ENCODE measurements around the gene PIN4.
"Not testable (repeated sequence)": the region's sequence is repeated elsewhere in the genome, so short reads cannot be mapped to it uniquely, and the experiment has no call there.

PIN4 gene

DNA sequence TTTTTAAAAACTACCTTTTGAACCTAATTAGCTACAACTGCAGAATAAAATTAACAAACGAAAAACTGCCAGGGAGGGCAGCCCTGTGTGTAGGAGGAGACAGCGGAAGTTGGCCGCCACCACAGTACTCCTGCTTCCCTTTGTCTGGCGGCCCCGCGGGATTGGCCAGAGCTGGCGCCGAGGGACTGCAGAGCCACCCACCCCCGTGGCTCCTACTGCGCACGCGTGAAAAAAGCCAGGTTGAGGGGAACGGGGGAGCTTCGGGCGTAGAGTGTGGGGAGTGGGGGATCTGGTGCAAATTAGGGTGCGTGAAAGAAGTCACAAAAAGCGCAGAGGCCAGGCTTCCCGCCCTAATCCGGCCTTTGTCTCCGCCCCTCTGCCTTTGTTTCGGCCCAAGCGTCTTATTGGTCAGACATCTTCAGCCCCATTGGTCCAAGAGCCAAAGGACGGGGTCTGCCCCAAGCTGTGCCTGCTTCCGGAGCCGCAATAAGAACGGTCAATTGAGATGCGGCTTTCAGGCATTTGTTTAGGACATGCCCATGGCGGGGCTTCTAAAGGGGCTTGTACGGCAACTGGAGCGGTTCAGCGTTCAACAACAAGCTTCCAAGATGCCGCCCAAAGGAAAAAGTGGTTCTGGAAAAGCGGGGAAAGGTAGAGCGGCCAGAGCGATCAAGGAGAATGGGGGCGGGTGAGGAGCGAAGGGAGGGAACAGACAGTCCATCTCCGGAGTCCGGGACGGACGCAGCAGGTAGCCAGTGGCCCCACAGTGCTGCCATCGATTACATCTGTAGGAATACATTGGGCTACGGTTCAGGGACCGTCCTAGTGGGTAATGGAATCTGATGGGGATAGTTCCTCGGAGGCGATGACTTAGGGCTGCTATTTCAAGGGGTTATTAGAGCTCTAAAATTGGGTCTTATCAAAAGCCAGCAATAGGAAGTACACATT is at the start of gene PIN4:
Gene PIN4, plus strand, starts transcription at position 580 of the 948 bp plus-strand sequence. Its CDS starts 29 bp downstream, at position 609.
- peak; percentile 95 for DNase-seq (ENCODE audit: low spot score)

GRCh38 chrX:72132456-72132855 is 49.1 kb upstream of the PIN4 start:
- DNase-seq (ENCODE audit: low spot score) = no peak

DNA sequence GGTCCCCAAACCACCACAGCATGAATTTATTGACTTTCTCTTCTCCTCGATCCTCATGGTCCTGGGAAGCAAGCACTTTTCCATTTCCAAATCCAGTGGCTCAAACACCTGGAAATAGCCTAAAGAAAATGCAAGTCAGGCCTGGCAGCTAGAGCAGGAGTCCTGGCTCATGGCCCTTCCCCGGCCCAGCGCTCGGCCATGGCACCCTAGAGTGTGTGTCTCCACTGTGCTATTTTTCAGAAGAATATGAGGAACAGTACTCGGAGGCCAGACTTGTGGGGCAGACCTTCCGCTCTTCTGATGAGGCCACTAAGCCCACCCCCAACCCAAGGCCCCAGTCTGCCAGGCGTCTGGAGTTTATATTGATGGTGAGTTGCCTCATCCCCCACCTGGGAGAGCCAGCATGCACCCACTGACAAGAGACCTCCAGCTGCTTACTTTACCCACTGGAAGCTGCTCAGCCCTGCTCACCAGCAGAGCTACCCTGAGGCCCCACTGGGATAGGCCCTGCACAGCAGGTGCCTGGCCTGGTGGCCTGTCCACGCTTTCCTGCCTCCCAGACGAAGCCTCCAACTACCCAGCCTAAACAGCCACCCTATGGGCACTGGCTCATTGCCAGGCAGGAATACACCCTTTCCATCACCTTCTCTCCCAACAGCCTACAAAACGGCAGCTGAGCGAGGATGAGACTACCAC is 47.6 kb upstream of the PIN4 start:
- DNase-seq (ENCODE audit: low spot score) = no peak

DNA sequence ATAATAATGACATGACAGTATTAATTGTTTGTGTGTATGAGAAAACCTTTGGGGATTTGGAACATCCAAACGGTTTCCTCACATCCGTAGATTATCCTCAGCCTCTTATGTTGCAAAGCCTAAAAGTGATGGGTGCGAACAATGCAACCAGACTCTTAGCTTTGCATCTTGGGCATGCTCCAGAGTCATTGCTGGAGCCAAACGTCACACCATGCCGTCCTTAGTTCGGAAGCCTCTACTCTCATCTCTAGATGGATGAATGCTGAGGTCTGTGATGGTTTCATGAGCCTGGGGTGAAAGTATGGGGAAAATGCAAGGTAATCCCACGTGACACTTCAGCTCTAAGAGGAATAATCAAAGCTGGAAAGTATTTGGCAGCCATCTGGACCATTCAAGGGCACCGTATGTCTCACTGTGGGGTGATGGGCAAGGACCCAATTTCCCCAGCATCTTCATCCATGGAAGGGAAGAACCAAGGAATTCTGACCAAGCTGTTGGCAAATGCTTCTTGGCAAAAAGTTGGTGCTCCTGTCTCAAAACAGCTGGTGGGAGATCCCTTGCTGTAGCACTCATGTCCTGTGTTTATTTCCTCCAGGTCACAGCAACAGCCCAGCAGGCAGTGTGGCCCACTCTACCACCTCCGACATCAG is 43.6 kb upstream of the PIN4 start:
- no peak for DNase-seq (ENCODE audit: low spot score)

GRCh38 chrX:72139538-72139937 is 42.0 kb upstream of the PIN4 start:
- DNase-seq (ENCODE audit: low spot score) = no peak

DNA sequence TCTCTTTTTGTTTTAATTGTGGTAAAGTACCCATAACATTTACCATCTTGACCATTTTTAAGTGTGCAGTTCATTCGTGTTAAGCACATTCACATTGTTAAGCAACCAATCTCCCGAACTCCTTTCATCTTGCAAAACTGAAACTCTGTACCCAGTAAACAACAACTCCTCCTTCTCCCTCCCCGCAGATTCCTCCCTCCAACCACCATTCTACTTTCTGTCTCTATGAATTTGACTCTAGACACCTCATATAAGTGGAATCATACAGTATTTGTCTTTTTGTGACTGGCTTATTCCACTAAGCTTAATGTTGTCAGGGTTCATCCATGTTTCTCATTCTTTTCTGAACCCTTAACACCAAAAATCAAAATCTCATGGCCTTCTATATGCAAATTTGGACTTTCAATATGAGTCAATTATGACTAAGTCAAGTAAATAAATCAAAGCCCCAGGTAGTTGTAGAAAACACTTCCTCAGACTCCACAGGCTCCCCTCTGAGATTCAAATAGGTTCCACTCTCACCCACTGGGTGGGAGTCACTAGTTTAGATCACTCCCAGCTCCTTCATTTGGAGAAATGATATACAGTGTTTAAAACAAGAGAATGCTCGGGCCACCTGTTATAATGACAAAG is 40.1 kb upstream of the PIN4 start:
- no peak for DNase-seq (ENCODE audit: low spot score)

GRCh38 chrX:72142094-72142793 is 39.3 kb upstream of the PIN4 start:
- DNase-seq (ENCODE audit: low spot score) = no peak

DNA sequence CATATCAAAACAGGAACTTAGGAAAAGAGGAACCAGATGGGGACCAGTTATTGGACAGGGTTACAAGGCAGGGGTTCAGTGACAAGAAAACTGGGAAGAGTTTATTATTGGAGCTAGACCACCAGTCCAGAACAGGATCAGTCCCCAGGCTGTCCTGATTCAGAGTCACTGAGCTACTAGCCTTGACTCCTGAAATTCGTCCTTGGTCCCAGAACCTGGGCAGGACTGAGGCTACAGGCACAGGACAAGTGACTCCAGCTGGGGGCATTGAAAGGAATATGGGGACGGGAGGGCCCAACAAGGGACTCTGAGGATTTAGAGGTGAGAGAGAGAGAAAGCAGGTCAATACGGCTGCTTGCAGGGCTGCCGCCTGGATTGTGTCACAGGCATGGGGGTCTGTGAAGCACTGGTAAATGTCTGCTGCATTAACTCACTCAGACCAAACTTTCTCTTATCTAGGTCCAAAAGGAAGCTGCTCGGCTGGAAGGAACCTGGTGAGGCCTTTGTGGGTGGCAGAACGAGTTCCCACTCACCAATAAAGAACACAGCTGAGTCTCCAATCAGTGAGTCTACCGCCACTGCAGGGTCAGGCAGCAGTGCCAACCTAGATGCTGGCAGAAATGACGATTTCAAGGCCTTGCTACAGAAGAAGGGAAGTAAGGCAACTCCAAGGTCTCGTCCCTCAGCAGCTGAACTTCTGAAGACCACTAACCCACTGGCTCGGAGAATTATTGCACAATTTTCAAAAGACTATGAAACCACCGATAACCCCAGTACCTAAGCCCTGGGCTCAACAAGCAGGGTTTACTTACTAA is 38.6 kb upstream of the PIN4 start:
- no peak for DNase-seq (ENCODE audit: low spot score)

- no peak for DNase-seq (ENCODE audit: low spot score)
Measured at GRCh38 chrX:72143609-72143907, 38.0 kb upstream of the PIN4 start.

DNA sequence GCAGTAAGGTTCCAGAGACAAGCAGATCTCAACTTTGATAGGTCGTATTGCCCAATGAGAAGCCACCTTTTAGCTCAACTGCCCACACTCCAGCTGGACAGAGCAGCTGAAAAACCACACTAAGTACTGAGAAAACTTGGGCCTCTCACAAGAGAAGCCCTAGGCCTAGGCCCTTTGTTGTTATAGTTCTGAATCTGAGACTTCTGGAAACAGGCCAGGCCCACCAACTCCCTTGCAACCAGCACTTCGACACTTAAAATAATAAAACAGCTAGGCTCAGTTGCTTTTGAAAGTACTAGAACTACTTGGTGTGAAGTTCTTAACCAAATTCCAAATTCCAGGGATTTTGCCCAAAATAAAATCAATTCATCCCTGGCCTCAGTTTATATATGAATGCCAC is 36.4 kb upstream of the PIN4 start:
- DNase-seq (ENCODE audit: low spot score) = no peak

DNA sequence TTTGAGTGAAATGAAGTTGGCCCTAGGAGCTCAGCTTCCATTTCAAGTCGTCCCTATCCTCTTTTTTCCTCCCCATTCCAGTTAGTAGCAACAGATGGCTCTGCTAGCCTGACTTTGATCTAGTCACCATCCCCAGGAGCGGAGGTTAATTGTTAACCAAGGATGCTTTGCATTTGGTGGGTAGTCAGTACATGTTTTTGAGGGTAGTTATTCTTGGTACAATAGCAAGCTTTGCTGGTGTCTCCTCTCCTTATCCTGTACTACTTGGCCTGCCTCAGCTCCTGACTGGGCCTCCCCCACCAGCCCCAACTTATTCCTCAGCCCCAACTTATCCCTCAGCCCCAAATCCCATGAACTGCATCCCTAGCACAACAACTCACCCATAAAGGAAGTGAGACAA is 35.0 kb upstream of the PIN4 start:
- DNase-seq (ENCODE audit: low spot score) = no peak

DNA sequence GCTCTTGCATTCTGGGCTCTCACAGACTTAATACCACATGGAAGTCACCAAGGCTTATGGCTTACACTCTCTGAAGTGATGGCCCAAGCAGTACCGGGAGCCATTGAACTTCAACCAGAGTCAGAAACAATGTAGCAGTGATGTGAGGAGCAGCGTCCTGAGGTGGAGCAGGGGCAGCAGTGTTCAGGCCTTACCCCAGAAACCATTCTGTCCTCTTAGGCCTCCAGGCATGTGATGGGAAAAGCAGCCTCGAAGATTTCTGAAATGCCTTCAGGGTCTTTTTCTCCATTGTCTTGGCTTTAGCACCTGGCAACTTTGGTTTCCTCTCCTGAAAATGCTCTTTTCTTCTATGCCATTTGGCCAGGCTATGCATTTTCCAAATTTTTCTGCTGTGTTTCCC is 22.8 kb upstream of the PIN4 start:
- DNase-seq (ENCODE audit: low spot score) = no peak

DNA sequence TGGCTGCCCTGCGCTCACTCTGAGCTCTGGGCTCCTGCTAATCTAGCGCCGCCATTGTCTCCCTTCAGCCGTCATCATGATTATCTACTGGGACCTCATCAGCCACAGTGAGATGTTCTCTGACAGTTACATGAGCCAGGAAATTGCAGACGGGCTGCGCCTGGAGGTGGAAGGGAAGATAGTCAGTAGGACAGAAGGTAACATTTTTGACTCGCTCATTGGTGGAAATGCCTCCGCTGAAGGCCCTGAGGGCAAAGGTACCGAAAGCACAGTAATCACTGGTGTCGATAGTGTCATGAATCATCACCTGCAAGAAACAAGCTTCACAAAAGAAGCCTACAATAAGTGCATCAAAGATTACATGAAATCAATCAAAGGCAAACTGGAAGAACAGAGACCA is 21.8 kb upstream of the PIN4 start:
- DNase-seq (ENCODE audit: low spot score) = no peak

DNA sequence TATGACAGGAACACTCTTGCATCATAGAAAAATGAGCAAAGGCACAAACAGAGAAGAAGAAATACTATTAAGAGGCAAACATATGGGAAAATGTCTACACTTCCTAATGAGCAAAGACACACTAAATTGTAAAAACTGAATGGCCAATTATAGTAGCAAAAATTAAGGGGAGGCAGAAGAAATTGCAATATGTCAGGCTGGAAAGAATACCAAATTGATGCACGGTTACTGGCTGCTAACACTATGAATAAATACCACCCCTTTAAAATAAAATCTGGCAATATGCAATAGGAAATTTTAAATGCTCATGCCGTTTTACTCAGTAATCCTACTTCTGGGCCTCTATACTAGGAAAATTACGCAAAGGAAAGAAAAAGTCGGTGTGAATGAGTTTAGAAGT is 16.0 kb upstream of the PIN4 start:
- DNase-seq (ENCODE audit: low spot score) = no peak

GRCh38 chrX:72169008-72169728 is 12.4 kb upstream of the PIN4 start:
- DNase-seq (ENCODE audit: low spot score) = no peak

GRCh38 chrX:72176289-72176688 is 5.3 kb upstream of the PIN4 start:
- DNase-seq (ENCODE audit: low spot score) = not testable (repeated sequence)

DNA sequence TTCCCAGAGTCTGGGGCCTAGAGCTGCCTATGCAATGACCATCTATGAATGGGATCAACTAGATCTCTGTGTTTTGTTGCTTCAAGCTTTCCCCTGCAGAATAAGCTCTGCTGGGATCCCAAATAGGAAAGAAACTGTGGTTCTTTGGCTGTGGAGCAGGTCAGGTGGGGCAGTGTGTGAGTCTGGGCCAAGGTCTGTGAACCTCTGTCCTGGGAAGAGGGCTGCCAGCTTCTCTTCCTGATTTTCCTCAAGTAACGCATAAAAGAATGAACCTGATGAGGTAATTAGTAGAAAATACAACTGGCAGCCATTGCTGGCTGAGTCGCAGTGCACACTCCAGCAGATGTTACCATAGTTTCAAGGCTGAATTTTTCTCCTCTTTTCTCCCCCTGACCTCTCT is 4.6 kb upstream of the PIN4 start:
- no peak for DNase-seq (ENCODE audit: low spot score)

DNA sequence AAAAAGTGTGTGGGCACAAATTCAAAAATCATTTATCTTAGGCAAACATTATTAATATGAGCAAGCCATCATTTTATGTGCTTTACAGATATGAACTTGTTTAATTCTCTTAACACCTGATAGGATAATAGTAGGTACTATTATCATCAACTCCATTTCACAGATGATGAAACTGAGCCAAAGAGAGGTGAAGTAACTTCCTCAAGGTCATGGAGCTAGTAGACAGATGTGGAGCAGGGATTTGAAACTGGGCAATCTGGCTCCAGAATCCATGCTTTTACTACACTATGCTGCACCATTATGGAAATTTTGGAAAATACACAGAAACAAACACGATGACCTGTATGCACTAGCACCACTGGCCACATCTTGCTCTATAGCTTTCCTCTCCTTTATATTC is 1.0 kb upstream of the PIN4 start:
- no peak for DNase-seq (ENCODE audit: low spot score)

DNA sequence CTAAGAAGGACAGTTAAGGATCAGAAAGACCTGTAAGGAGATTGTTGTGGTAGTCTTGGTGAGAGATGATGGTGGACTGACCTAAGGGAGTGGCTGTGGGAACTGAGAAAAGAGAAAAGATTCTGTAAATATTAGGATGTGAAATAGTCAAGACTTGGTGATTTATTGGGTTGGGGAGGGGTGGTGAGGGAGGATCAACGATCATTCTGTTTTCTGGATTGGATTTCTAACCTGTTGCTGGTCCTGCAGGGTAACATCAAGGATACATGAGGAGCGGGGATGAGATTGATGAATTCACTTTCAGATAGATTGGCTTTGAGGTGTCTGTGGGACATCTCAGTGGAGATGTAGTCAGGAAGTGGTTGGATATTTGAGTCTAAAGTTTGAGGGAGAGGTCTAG is 1.4 kb downstream of the PIN4 start:
- no peak for DNase-seq (ENCODE audit: low spot score)

DNA sequence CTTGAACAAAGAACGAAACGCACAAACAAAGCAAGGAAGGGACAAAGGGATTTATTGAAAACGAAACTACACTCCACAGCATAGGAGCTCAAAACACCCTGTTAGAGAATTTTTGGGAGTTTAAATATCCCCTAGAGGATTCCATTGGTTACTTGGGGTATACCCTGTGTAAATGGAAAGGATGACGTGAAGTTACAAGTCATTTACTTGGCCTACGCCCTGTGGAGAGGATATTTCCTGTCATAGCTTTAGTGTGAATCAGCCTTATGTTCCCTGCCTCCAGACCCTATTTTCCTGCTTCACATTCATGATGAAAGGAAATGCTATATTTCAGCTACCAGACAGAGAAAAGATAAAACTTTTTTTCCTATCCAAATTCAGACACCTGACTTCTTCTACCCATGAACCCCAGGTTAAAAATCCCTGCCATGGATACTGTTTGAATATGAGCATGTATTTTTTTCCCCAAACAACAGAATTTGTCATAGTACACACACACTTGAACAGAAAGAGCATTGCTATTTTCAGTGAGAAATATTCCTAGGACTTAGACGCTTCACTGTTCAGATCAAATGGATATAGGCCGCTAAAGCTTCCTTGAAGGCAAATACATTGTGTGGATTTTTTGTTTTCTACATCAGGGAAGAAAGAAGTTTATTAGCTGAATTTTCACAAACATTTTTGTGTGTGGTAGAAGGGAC is 20.4 kb downstream of the PIN4 start:
- no peak for DNase-seq (ENCODE audit: low spot score)
